H1 (cell line): Measurements from ENCODE around the gene XIRP1. TPM values are rescaled to one million over a fixed set of nuclear protein-coding genes. Genes with fewer than 3 reads are reported as not detected.
A peak's percentile ranks its signal among the peaks of the same experiment; 100 is the strongest.

Experiments
- CTCF ChIA-PET: fragments of 300-600 bp; sonication (Branson Sonifier 250); formaldehyde crosslinking; loops from one replicate; lab custom pipeline; 2021; ENCODE audit not compliant: partially characterized antibody; lab: Charles Lee
- POLR2A ChIA-PET: fragments of 300-600 bp; sonication (Branson Sonifier 250); formaldehyde crosslinking; loops from one replicate; lab custom pipeline; 2021; ENCODE audit warnings: inconsistent platforms; ENCODE audit not compliant: partially characterized antibody; lab: Charles Lee
- DNase-seq, 2 experiments: peaks; one replicate each; pipeline versions ENCODE4 v3.0.0 to v3.0.0-alpha.2; 2010 to 2022; ENCODE audit warnings: low spot score in 2 of 2, low read depth in 1 of 2, mixed read lengths in 1 of 2
- FAIRE-seq: peaks from 2 replicates; lab custom pipeline; 2011; peaks lifted over from hg19 to GRCh38; lab: Jason Lieb, UNC
- H2AFZ ChIP-seq: 2 replicates; pipeline ENCODE4 v1.8.1; 2012; ENCODE audit warnings: low read length, inconsistent platforms
- H2AK5ac ChIP-seq: 2 replicates; pipeline ENCODE4 v1.6.1; 2013; ENCODE audit warnings: low read depth, low read length
- H2BK120ac ChIP-seq: replicated peaks from 2 replicates; pipeline ENCODE3; 2013; ENCODE audit warnings: low read depth, low read length, inconsistent platforms
- H2BK12ac ChIP-seq: 2 replicates; pipeline ENCODE4 v1.6.1; 2013; ENCODE audit warnings: low read depth, low read length
- H2BK15ac ChIP-seq: 2 replicates; pipeline ENCODE4 v1.6.1; 2013; ENCODE audit warnings: low read length
- H2BK20ac ChIP-seq: 2 replicates; pipeline ENCODE4 v1.6.1; 2013; ENCODE audit warnings: low read length
- H2BK5ac ChIP-seq: 2 replicates; pipeline ENCODE4 v1.6.1; 2013; ENCODE audit warnings: low read depth, low read length
- H3K14ac ChIP-seq: 2 replicates; pipeline ENCODE4 v1.6.1; 2013; ENCODE audit warnings: inconsistent platforms; ENCODE audit not compliant: insufficient read length
- H3K18ac ChIP-seq: 2 replicates; pipeline ENCODE4 v1.6.1; 2013; ENCODE audit warnings: low read length; ENCODE audit errors: extremely low read depth
- H3K23ac ChIP-seq: 2 replicates; pipeline ENCODE4 v1.6.1; 2013; ENCODE audit warnings: inconsistent platforms; ENCODE audit not compliant: insufficient read length
- H3K23me2 ChIP-seq: 2 replicates; pipeline ENCODE4 v1.6.1; 2013; ENCODE audit warnings: low read depth, low read length
- H3K27ac ChIP-seq: 2 replicates; pipeline ENCODE4 v1.6.1; 2011; ENCODE audit warnings: low read depth, low read length, inconsistent platforms
- H3K27me3 ChIP-seq, 4 experiments: replicated peaks in 1 of 4; 1 replicate in 1 of 4; 2 replicates in 3 of 4; pipeline versions ENCODE4 v1.6.1 to v1.8.1; 2011 to 2013; ENCODE audit warnings: low read length in 3 of 4, mild to moderate bottlenecking in 3 of 4, inconsistent platforms in 2 of 4, mixed read lengths in 2 of 4, moderate library complexity in 1 of 4; ENCODE audit not compliant: control insufficient read depth in 3 of 4, insufficient read depth in 3 of 4; ENCODE audit errors: extremely low read depth in 1 of 4
- H3K36me3 ChIP-seq, 4 experiments: 2 replicates each; pipeline versions ENCODE4 v1.6.1 to v1.8.1; 2011 to 2013; ENCODE audit warnings: mild to moderate bottlenecking in 4 of 4, low read length in 3 of 4, moderate library complexity in 2 of 4, control low read depth in 1 of 4, inconsistent platforms in 1 of 4; ENCODE audit not compliant: insufficient read depth in 4 of 4, control insufficient read depth in 2 of 4
- H3K4ac ChIP-seq: replicated peaks from 2 replicates; pipeline ENCODE3; 2013; ENCODE audit warnings: low read length, low read depth, mixed read lengths, inconsistent platforms; ENCODE audit not compliant: insufficient read length
- H3K4me1 ChIP-seq, 4 experiments: replicated peaks in 1 of 4; 1 replicate in 1 of 4; 2 replicates in 3 of 4; pipeline versions ENCODE4 v1.6.1 to v1.8.1; 2011 to 2013; ENCODE audit warnings: low read length in 3 of 4, inconsistent platforms in 2 of 4, mixed read lengths in 1 of 4; ENCODE audit not compliant: insufficient read depth in 4 of 4, control insufficient read depth in 3 of 4
- H3K4me2 ChIP-seq, 2 experiments: 2 replicates each; pipeline versions ENCODE4 v1.6.1 to v1.8.1; 2011 to 2013; ENCODE audit warnings: low read depth in 2 of 2, low read length in 2 of 2, control low read depth in 1 of 2, inconsistent platforms in 1 of 2, mild to moderate bottlenecking in 1 of 2; ENCODE audit not compliant: insufficient read depth in 1 of 2
- H3K4me3 ChIP-seq, 4 experiments: fragments of 200-600, 300-600 bp in 1 of 4; sonication (generic), shearing (Covaris generic), sonication (Bioruptor Twin) in 1 of 4; 2 replicates each; pipeline versions ENCODE4 v1.5.1 to v1.8.1; 2011 to 2016; ENCODE audit warnings: low read length in 4 of 4, low read depth in 3 of 4, control low read depth in 2 of 4, inconsistent platforms in 2 of 4, mild to moderate bottlenecking in 2 of 4, mixed read lengths in 1 of 4, moderate library complexity in 1 of 4; ENCODE audit not compliant: insufficient read depth in 2 of 4; ENCODE audit errors: extremely low read depth in 1 of 4
- H3K56ac ChIP-seq: replicated peaks from 2 replicates; pipeline ENCODE3; 2013; ENCODE audit warnings: low read depth, mild to moderate bottlenecking, mixed read lengths, low read length, inconsistent platforms; ENCODE audit not compliant: insufficient read length
- H3K79me1 ChIP-seq: 2 replicates; pipeline ENCODE4 v1.6.1; 2013; ENCODE audit warnings: low read depth, low read length, control low read depth
- H3K79me2 ChIP-seq, 2 experiments: 2 replicates each; pipeline versions ENCODE4 v1.6.1 to v1.8.1; 2012 to 2013; ENCODE audit warnings: low read length in 2 of 2, mild to moderate bottlenecking in 2 of 2, inconsistent platforms in 1 of 2; ENCODE audit not compliant: insufficient read depth in 2 of 2, control insufficient read depth in 1 of 2
- H3K9ac ChIP-seq, 4 experiments: replicated peaks in 1 of 4; 1 replicate in 1 of 4; 2 replicates in 3 of 4; pipeline versions ENCODE4 v1.6.1 to v1.8.1; 2011 to 2013; ENCODE audit warnings: low read depth in 3 of 4, low read length in 3 of 4, control low read depth in 2 of 4, mild to moderate bottlenecking in 2 of 4, moderate library complexity in 2 of 4, inconsistent platforms in 1 of 4; ENCODE audit errors: extremely low read depth in 1 of 4
- H3K9me3 ChIP-seq, 2 experiments: 2 replicates each; pipeline versions ENCODE4 v1.6.1 to v1.8.1; 2012 to 2013; ENCODE audit warnings: mild to moderate bottlenecking in 2 of 2, moderate library complexity in 2 of 2, control low read depth in 1 of 2, inconsistent platforms in 1 of 2, low read depth in 1 of 2, low read length in 1 of 2, mixed read lengths in 1 of 2; ENCODE audit not compliant: insufficient read depth in 2 of 2
- H4K20me1 ChIP-seq, 2 experiments: replicated peaks in 1 of 2; 2 replicates each; pipeline versions ENCODE3 to v1.8.1; 2011 to 2013; ENCODE audit warnings: inconsistent platforms in 2 of 2, low read length in 2 of 2, mild to moderate bottlenecking in 1 of 2; ENCODE audit not compliant: insufficient read depth in 2 of 2, control insufficient read depth in 1 of 2
- H4K5ac ChIP-seq: 2 replicates; pipeline ENCODE4 v1.6.1; 2013; ENCODE audit warnings: low read length, low read depth, mixed read lengths, inconsistent platforms; ENCODE audit not compliant: insufficient read length
- H4K8ac ChIP-seq: 2 replicates; pipeline ENCODE4 v1.8.0; 2013; ENCODE audit warnings: mild to moderate bottlenecking, moderate library complexity, low read length, inconsistent platforms; ENCODE audit not compliant: insufficient read depth; ENCODE audit errors: extremely low read depth
- H4K91ac ChIP-seq: replicated peaks from 2 replicates; pipeline ENCODE3; 2013; ENCODE audit warnings: low read length, mixed read lengths, inconsistent platforms; ENCODE audit not compliant: insufficient read length
- CHD2 ChIP-seq: IDR thresholded peaks from 2 replicates; pipeline ENCODE4 v1.6.1; 2012; ENCODE audit warnings: low read length, improper control_type of control experiment
- CTBP2 ChIP-seq: IDR thresholded peaks from 2 replicates; pipeline ENCODE4 v1.7.0; 2011; ENCODE audit warnings: borderline replicate concordance, mild to moderate bottlenecking, moderate library complexity, mixed read lengths, low read length; ENCODE audit not compliant: insufficient read depth, insufficient read length
- JUND ChIP-seq: IDR thresholded peaks from 2 replicates; pipeline ENCODE4 v1.6.1; 2011; ENCODE audit warnings: mild to moderate bottlenecking, improper control_type of control experiment, low read length
- KDM5A ChIP-seq: fragments of 200-600 bp; IDR thresholded peaks from 2 replicates; pipeline ENCODE4 v1.7.1; 2012; ENCODE audit warnings: mild to moderate bottlenecking, low read length, inconsistent platforms, mixed read lengths
- POLR2A ChIP-seq, 2 experiments: IDR thresholded peaks; 1 replicate in 1 of 2; 2 replicates in 1 of 2; pipeline ENCODE4 v1.6.1; 2011; ENCODE audit warnings: low read depth in 2 of 2, low read length in 2 of 2, mild to moderate bottlenecking in 2 of 2; ENCODE audit errors: control extremely low read depth in 1 of 2
- POLR2AphosphoS5 ChIP-seq: IDR thresholded peaks from 2 replicates; pipeline ENCODE4 v1.6.1; 2011; ENCODE audit warnings: low read depth, low read length
- SIN3A ChIP-seq, 2 experiments: IDR thresholded peaks in 1 of 2; conservative IDR thresholded peaks in 1 of 2; 2 replicates each; pipeline ENCODE4 v1.6.1; 2011 to 2012; ENCODE audit warnings: low read length in 2 of 2, improper control_type of control experiment in 1 of 2, low read depth in 1 of 2, mild to moderate bottlenecking in 1 of 2
- SP1 ChIP-seq: IDR thresholded peaks from 2 replicates; pipeline ENCODE4 v1.6.1; 2011; ENCODE audit warnings: low read depth, low read length
- SP2 ChIP-seq: IDR thresholded peaks from 2 replicates; pipeline ENCODE4 v1.6.1; 2012; ENCODE audit warnings: mild to moderate bottlenecking, low read length, inconsistent platforms
- TAF1 ChIP-seq: IDR thresholded peaks from 2 replicates; pipeline ENCODE4 v1.6.1; 2011; ENCODE audit warnings: mild to moderate bottlenecking, low read depth, low read length
- TAF7 ChIP-seq: optimal IDR thresholded peaks from 2 replicates; pipeline ENCODE3; 2011; ENCODE audit warnings: low read depth, mild to moderate bottlenecking, inconsistent platforms, low read length, moderate library complexity, borderline replicate concordance
- TEAD4 ChIP-seq: IDR thresholded peaks from 2 replicates; pipeline ENCODE4 v1.6.1; 2012; ENCODE audit warnings: low read depth, low read length, inconsistent platforms, mixed read lengths
- WGBS, 2 experiments: shearing (Covaris generic) in 1 of 2; methylation state at CpG; one replicate each; pipeline versions ENCODE4 v1.1.6 to v1.1.7; 2013 to 2015; ENCODE audit warnings: low lambda C conversion rate in 2 of 2, mixed read lengths in 2 of 2, inconsistent platforms in 1 of 2, low coverage in 1 of 2, missing lambda C conversion rate in 1 of 2; ENCODE audit not compliant: insufficient replicate concordance in 2 of 2, insufficient coverage in 1 of 2, insufficient read length in 1 of 2; ENCODE audit errors: extremely low coverage in 1 of 2, missing lambda C conversion rate in 1 of 2; 5-methylcytosine and 5-hydroxymethylcytosine counted together
- polyA plus RNA-seq, 7 experiments: library from polyadenylated mRNA; depleted of rRNA in 3 of 7; stranded (reverse) in 5 of 7; unstranded in 2 of 7; fragments of >200 nt in 5 of 7; fragments of 200-250 nt in 2 of 7; gene quantifications; 1 replicate in 5 of 7; 2 replicates in 1 of 7; 4 replicates in 1 of 7; pipeline versions ENCODE4 v1.2.1 to v1.2.3, GENCODE V29; 2011 to 2013; ENCODE audit warnings: missing spikeins in 2 of 7, mixed read lengths in 2 of 7
- total RNA-seq: library from RNA; stranded (reverse); fragmentation: NEBNext Ultra II Directional; extraction: Animal tissue kit (Norgen Biotek cat#: 25700); gene quantifications from 2 replicates; pipeline ENCODE4 v1.2.1, GENCODE V29; 2021

The XIRP1 gene
- total and polyA plus RNA-seq, 2 of the 8 experiments (the other 6 are each of a cell fraction or from before 2014, with no cell fraction given): not detected

DNA sequence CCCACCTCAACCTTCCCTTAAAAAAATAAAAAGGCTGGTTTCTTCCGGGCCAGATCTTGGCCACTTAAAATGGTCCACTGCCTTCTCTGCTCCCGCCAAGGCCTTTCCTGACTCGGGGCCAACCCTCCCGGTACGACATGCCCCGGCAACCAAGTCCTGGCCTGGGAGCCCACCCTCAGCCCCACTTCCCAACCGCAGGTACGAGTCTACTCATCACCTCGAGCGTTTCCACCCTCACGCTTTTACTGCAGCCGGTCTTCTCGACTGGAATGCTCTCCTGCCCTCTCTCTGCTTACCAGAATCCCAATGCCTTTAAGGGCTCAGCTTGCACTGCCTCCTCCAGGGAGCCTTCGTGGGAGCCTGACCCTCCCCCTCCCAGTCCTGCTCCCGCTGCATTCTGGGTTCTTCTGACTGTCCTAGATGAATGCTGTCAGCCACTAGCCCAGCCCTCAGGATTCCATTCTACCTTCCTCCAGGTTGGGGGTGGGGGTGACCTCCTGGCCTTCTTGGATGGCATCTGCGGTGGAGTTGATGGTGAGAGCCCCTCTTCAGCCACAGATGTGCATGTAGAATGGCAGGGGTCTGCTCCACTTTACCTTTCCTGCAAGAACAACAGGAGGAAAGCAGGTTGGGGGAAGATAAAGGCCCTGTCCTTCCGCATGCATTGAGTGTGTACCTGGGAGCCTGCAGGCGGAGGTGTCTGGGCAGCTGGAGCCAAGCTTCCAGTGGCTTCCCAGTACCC is 37.9 kb downstream of the XIRP1 start:
- no peak overlapping the region for H3K14ac ChIP-seq
- no peak overlapping the region; the same call in 1 of the 2 replicates for H2AK5ac ChIP-seq
- H2BK20ac ChIP-seq: peak overlapping the region; percentile 83; the same call in 1 of the 2 replicates
- no peak overlapping the region for H3K4ac ChIP-seq
- H3K9me3 ChIP-seq: no peaks in the 10 kb centered on the region
- H4K5ac ChIP-seq: peak overlapping the region; percentile 60
- H3K23me2 ChIP-seq: peaks cover 21% of the 10 kb centered on the region
- peak; percentile 84 to 85 for DNase-seq
- H3K4me3 ChIP-seq: peak overlapping the region; percentile 50 to 85 (median 60)
- peak overlapping the region; percentile 78 for H4K91ac ChIP-seq
- no peaks in the 10 kb centered on the region for H3K27me3 ChIP-seq
- no peak for FAIRE-seq
- H2BK15ac ChIP-seq: peak overlapping the region; percentile 36; the same call in 1 of the 2 replicates
- H2AFZ ChIP-seq: peak overlapping the region; percentile 88; the same call in 1 of the 2 replicates
- peak overlapping the region; percentile 84 to 97 for H3K4me2 ChIP-seq
- peak overlapping the region; percentile 78 for H3K27ac ChIP-seq
- peak overlapping the region; percentile 93; the same call in 1 of the 2 replicates for H2BK12ac ChIP-seq
- no peaks in the 10 kb centered on the region for H3K36me3 ChIP-seq
- peak overlapping the region in 3 of 4 experiments; percentile 35 to 51 (median 40); a peak in 5 of 7 replicates for H3K9ac ChIP-seq
- peak overlapping the region; percentile 77 for H2BK120ac ChIP-seq
- H3K79me1 ChIP-seq: peaks cover 11% of the 10 kb centered on the region; the same call in 1 of the 2 replicates
- H4K20me1 ChIP-seq: peaks cover 7 to 19% of the 10 kb centered on the region in 2 experiments
- ChIA-PET POLR2A (interaction anchor here (0.6 to 1.6 kb wide), 7 partner anchors 18 to 252 kb away, joined by 3 to 6 read pairs (median 3); partner anchors contain the start of genes GORASP1, RPSA and TTC21A), CTCF (interaction anchor here (1.0 to 4.8 kb wide), 3 partner anchors 18 to 140 kb away, joined by 3 to 22 read pairs (median 3); no protein-coding TSS in a partner anchor)
- H3K23ac ChIP-seq: no peak overlapping the region
- peaks cover 11 to 15% of the 10 kb centered on the region in 2 experiments for H3K79me2 ChIP-seq
- peak overlapping the region; percentile 76; the same call in 1 of the 2 replicates for H2BK5ac ChIP-seq
- H4K8ac ChIP-seq: peak overlapping the region; percentile 19; the same call in 1 of the 2 replicates
- H3K18ac ChIP-seq: peak overlapping the region; percentile 93
- H3K4me1 ChIP-seq: peaks cover 22 to 40% (median 26%) of the 10 kb centered on the region in 4 experiments
- peak overlapping the region; percentile 13 for H3K56ac ChIP-seq
- 9% methylated on average over 18 of the region's 18 CpGs; no CpG with 5 or more reads in 1 of the 2 experiments for WGBS, 2 experiments
- peak; percentile 70; the same call in 1 of the 2 replicates for TF ChIP-seq TAF1
- no peak for TF ChIP-seq KDM5A
- peak; percentile 70 for TF ChIP-seq TEAD4
- TF ChIP-seq POLR2A (IDR thresholded peaks at IDR 0.05; ENCODE audit: control extremely low read depth in 1 of 2, low read depth in 2 of 2, low read length in 2 of 2): peak in 1 of 2 experiments; percentile 79; a peak in 1 of 3 replicates
- TF ChIP-seq TAF7: peak; percentile 41
- TF ChIP-seq CTBP2: peak; percentile 91
- TF ChIP-seq SIN3A (conservative IDR thresholded peaks at IDR 0.05 in 1 of 2, IDR thresholded peaks at IDR 0.05 in 1 of 2; ENCODE audit: low read depth in 1 of 2, low read length in 2 of 2): peak; percentile 88 to 92; a peak in 3 of 4 replicates
- TF ChIP-seq CHD2: peak; percentile 41; the same call in 1 of the 2 replicates
- TF ChIP-seq JUND: no peak
- TF ChIP-seq POLR2AphosphoS5: peak; percentile 54
- peak; percentile 75 for TF ChIP-seq SP1
- no peak for TF ChIP-seq SP2
